Gastroesophageal sphincter (tissue), 4 donors: Measurements from ENCODE around the gene TK1. TPM values are rescaled to one million over a fixed set of nuclear protein-coding genes. Genes with fewer than 3 reads are reported as not detected.

Experiments
- ATAC-seq: fragments of 150-250 bp; one replicate; pipeline ENCODE4 v1.9.1; 2016; ENCODE audit warnings: mild to moderate bottlenecking, moderate library complexity
- H3K27ac ChIP-seq, 4 donors: fragments of 200-600 bp; sonication (generic) in 3 of 4; 1 replicate in 3 of 4; 2 replicates in 1 of 4; pipeline ENCODE4 v1.5.1; 2016 to 2019
- H3K27me3 ChIP-seq: fragments of 200-600 bp; sonication (generic); one replicate; pipeline ENCODE4 v1.5.1; 2019
- H3K36me3 ChIP-seq, 2 donors: fragments of 200-600 bp; sonication (generic); one replicate each; pipeline ENCODE4 v1.5.1; 2019; ENCODE audit warnings: control low read depth in 1 of 2
- H3K4me1 ChIP-seq, 3 donors: fragments of 200-600 bp; sonication (generic); 1 replicate in 2 of 3; 2 replicates in 1 of 3; pipeline ENCODE4 v1.5.1; 2016 to 2019; ENCODE audit warnings: control low read depth in 2 of 3
- H3K4me3 ChIP-seq, 2 donors: fragments of 200-600 bp; sonication (generic); one replicate each; pipeline ENCODE4 v1.5.1; 2019; ENCODE audit warnings: mild to moderate bottlenecking in 1 of 2, moderate library complexity in 1 of 2
- H3K9me3 ChIP-seq, 3 donors: fragments of 200-600 bp; sonication (generic); one replicate each; pipeline ENCODE4 v1.5.1; 2017 to 2019; ENCODE audit warnings: control low read depth in 2 of 3
- CTCF ChIP-seq, 4 experiments: fragments of 200-600 bp in 2 of 4; fragments of 450-650 bp in 2 of 4; sonication (generic) in 1 of 4; IDR thresholded peaks; one replicate each; pipeline ENCODE4 v1.5.1; 2017 to 2019; ENCODE audit warnings: antibody characterized with exemption in 4 of 4, mild to moderate bottlenecking in 2 of 4, moderate library complexity in 2 of 4
- EP300 ChIP-seq: sonication (generic); formaldehyde crosslinking; IDR thresholded peaks from one replicate; pipeline ENCODE4 v1.6.1; 2017; ENCODE audit warnings: antibody characterized with exemption, mild to moderate bottlenecking
- POLR2A ChIP-seq, 2 donors: fragments of 450-650 bp; IDR thresholded peaks; one replicate each; pipeline ENCODE4 v1.6.1; 2017; ENCODE audit warnings: antibody characterized with exemption in 2 of 2, mild to moderate bottlenecking in 2 of 2, moderate library complexity in 1 of 2
- POLR2AphosphoS5 ChIP-seq: sonication (generic); formaldehyde crosslinking; IDR thresholded peaks from one replicate; pipeline ENCODE4 v1.6.1; 2017; ENCODE audit warnings: antibody characterized with exemption
- WGBS, 2 donors: methylation state at CpG; one replicate each; pipeline ENCODE4 v1.1.5; 2018; ENCODE audit warnings: low coverage in 1 of 2; 5-methylcytosine and 5-hydroxymethylcytosine counted together
- total RNA-seq, 4 donors: library from RNA; depleted of rRNA; stranded (reverse); fragments of >200 nt; gene quantifications; one replicate each; pipeline ENCODE4 v1.1.0, GENCODE V29; 2016

The TK1 gene
- total RNA-seq, 4 donors from 2014 or later = 3.4 to 24.8 (median 12.1) TPM

GRCh38 chr17:78232859-78233173 lies 46.0 kb upstream of the TK1 start:
- ATAC-seq = no peak
- no peaks in the 10 kb centered on the region for H3K9me3 ChIP-seq
- H3K4me1 ChIP-seq = peaks cover 0 to 12% (median 0%) of the 10 kb centered on the region in 3 donors
- H3K27ac ChIP-seq = no peak overlapping the region
- H3K27me3 ChIP-seq = peaks cover 50% of the 10 kb centered on the region
- H3K36me3 ChIP-seq = no peaks in the 10 kb centered on the region
- H3K4me3 ChIP-seq = no peak overlapping the region
- WGBS, 2 donors = 90% methylated on average over 2 of the region's 2 CpGs; no CpG with 5 or more reads in 1 of the 2 donors
- TF ChIP-seq EP300 (no peak), POLR2AphosphoS5 (no peak), CTCF (IDR thresholded peaks at IDR 0.05) (no peak), POLR2A (IDR thresholded peaks at IDR 0.05) (no peak)

DNA sequence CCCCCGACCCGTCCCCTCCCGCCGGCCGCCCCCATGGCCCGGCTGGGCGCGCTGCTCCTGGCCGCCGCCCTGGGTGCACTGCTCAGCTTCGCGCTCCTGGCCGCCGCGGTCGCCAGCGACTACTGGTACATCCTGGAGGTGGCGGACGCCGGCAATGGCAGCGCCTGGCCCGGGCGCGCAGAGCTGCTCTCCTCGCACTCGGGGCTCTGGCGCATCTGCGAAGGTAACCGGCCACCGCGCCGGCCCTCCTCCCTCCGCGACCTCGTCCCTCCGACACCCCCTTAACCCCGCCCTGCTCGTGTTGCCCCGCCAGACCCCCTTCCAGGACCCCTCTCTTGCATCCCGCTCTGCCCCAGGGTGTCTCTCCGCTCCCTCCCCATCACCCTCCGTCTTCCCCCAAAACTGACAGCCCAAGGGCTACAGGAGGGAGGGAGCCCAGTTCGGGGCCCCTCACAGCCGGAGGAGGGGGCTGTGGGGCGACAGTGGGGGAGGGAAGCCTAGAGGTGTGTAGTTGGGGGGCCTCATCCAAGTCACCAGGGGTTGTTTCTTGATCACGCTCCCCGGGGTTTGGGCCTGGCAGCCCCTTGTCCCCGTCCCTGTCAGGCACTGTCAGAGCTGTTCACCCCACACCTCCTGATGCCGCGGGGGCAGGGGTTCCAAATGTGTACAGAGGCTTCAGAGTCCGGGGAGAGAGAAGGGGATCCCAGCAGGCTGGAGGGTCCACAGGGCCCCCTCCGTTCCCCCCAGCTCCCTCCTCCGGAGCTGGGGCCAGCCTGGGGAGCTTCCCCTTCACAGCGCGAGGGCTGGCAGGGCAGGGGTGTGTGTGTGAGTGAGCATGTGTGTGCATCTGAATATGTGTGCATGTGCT lies 45.4 kb upstream of the TK1 start:
- no CpG with 5 or more reads among the region's 55 CpGs for WGBS, 2 donors
- no peak overlapping the region for H3K27ac ChIP-seq
- H3K4me1 ChIP-seq = peaks cover 0 to 12% (median 0%) of the 10 kb centered on the region in 3 donors
- H3K36me3 ChIP-seq = no peaks in the 10 kb centered on the region
- ATAC-seq = no peak
- no peaks in the 10 kb centered on the region for H3K9me3 ChIP-seq
- peaks cover 50% of the 10 kb centered on the region for H3K27me3 ChIP-seq
- H3K4me3 ChIP-seq = peak overlapping the region in 1 of 2 donors; percentile 8
- TF ChIP-seq POLR2A (IDR thresholded peaks at IDR 0.05) (no peak), POLR2AphosphoS5 (no peak), EP300 (no peak), CTCF (IDR thresholded peaks at IDR 0.05) (no peak)

DNA sequence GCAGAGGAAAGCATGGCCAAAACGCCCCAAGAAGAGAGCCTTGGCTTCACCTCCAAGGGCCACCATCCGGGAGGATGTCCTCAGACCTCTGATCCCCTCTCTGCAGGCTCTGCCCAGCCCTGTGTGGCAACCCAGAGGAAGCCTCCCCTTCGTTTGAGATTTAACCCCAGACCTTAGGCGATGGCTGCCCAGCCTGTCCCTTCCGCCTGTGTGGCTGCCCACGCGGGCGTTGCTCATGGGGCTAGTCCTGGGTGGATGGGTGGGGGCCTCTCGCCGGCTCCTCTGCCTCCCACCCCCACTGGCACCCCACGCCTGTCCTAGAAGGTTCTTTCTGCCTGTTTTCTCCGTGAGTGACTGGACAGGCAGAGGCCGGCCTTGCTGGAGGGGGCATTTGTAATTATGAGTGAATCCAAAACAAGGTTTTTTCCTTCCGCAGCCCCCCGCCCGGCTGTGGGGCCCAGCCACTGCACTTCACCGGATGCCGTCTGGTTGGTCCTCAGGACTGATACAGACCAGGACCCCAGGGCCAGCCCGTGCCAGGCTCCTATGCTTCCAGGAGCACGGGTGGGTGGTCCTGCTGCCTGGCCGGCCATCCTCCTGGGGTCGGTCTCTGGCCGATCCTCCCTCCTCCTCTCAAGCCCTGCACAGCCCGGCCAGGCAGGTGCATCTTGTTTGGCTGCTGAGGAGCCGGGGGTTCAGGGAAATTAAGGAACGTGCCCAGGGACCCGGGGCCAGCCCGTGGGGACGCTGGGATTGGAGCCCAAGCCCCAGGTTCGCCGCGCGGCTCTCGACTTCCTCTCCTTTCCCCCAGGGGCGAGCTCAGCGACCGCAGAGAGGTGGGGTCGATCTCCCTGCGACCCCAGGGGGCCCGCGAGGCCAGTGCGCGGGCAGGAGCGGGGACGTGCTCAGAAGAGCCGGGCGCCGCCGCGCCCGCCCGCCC lies 44.4 kb upstream of the TK1 start, which contains the start of gene TMEM235:
TSS of gene TMEM235 (plus strand) at position 636 of the 940 bp plus-strand sequence. CDS start 393 bp downstream, outside the sequence.
- H3K4me3 ChIP-seq = peak within 1 kb of the TSS in 1 of 2 donors; percentile 8
- WGBS, 2 donors = 43 to 81% methylated on average over 2 to 8 of the region's 52 CpGs
- no peak for ATAC-seq
- peaks cover 0 to 12% (median 0%) of the 10 kb centered on the region in 3 donors for H3K4me1 ChIP-seq
- no peaks in the 10 kb centered on the region for H3K9me3 ChIP-seq
- H3K27ac ChIP-seq = no peak within 1 kb of the TSS
- peaks cover 50% of the 10 kb centered on the region for H3K27me3 ChIP-seq
- TF ChIP-seq POLR2A (IDR thresholded peaks at IDR 0.05) (no peak), EP300 (no peak), CTCF (IDR thresholded peaks at IDR 0.05) (no peak), POLR2AphosphoS5 (no peak)
- no peaks in the 10 kb centered on the region for H3K36me3 ChIP-seq

DNA sequence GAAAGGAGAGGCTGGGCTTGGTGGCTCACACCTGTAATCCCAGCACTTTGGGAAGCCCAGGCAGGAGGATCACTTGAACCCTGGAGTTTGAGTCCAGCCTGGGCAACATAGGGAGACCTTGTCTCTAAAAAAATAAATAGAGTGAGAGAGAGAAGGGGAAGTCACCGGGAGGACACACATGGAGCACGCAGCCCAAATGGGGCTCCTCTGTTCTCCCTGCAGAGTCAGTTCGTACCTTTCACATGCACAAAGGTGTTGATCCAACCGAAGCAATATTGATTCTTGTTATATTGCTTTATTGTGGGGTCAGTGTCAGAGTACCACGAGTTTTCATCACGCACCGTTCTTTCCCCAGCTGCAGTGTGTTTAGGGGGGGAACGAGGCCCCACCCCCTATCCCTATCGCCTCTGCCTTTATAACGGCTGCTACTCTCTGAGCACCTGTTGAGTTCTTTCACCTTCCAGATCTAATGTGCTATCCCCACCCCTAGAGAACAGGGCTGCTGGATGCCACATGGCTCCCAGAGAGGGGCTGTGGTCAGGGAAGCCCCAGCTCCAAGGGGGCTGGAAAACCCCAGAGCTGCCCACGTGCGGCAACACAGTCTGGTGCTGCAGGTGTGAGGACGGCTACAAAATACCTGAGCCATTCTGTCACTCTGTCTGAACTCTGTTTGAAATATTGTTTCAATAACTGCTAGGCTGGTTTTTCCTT lies 43.6 kb upstream of the TK1 start:
- 74 to 77% methylated on average over 10 to 12 of the region's 13 CpGs for WGBS, 2 donors
- H3K4me1 ChIP-seq = peaks cover 0 to 12% (median 0%) of the 10 kb centered on the region in 3 donors
- TF ChIP-seq CTCF (IDR thresholded peaks at IDR 0.05) = no peak
- TF ChIP-seq EP300 = no peak
- no peak for TF ChIP-seq POLR2AphosphoS5
- no peak for TF ChIP-seq POLR2A (IDR thresholded peaks at IDR 0.05)
- peaks cover 50% of the 10 kb centered on the region for H3K27me3 ChIP-seq
- no peak overlapping the region for H3K4me3 ChIP-seq
- no peak overlapping the region for H3K27ac ChIP-seq
- H3K36me3 ChIP-seq = no peaks in the 10 kb centered on the region
- no peaks in the 10 kb centered on the region for H3K9me3 ChIP-seq
- no peak for ATAC-seq
